OCI-LY7 (cell line): ENCODE results near the gene KCNK1. TPM values are rescaled to one million over a fixed set of nuclear protein-coding genes. Genes with fewer than 3 reads are reported as not detected.

Experiments
- BruUV-seq: library from RNA; stranded (reverse); fragments of 400-500 nt; replicated peaks from 2 replicates; lab custom pipeline; 2021; lab: Mats Ljungman, UMichigan
- CTCF ChIA-PET: fragments of 300-600 bp; sonication (Branson Sonifier 250); formaldehyde crosslinking; loops from one replicate; lab custom pipeline; 2022; ENCODE audit warnings: antibody characterized with exemption; ENCODE audit not compliant: unreplicated experiment; lab: Charles Lee
- POLR2A ChIA-PET: fragments of 300-600 bp; sonication (Branson Sonifier 250); formaldehyde crosslinking; loops from one replicate; lab custom pipeline; 2022; ENCODE audit warnings: antibody characterized with exemption; lab: Charles Lee
- DNase-seq: peaks from one replicate; pipeline ENCODE4 v3.0.0-alpha.2; 2015; ENCODE audit warnings: low spot score
- H2AFZ ChIP-seq: fragments of 200-600 bp; sonication (generic), shearing (Covaris generic); 2 replicates; pipeline ENCODE4 v1.6.1; 2014; ENCODE audit warnings: mild to moderate bottlenecking, antibody characterized with exemption, low read length, moderate library complexity
- H3K27ac ChIP-seq: fragments of 200-600 bp; sonication (generic); 2 replicates; pipeline ENCODE4 v1.5.1; 2014; ENCODE audit warnings: mixed run types, low read depth, mild to moderate bottlenecking, moderate library complexity, low read length, inconsistent platforms; ENCODE audit not compliant: poor library complexity, severe bottlenecking
- H3K36me3 ChIP-seq: fragments of 200-600 bp; sonication (generic); 2 replicates; pipeline ENCODE4 v1.6.1; 2014; ENCODE audit warnings: mild to moderate bottlenecking, antibody characterized with exemption, low read length, moderate library complexity, mixed read lengths; ENCODE audit not compliant: insufficient read depth
- H3K4me1 ChIP-seq: fragments of 200-600 bp; sonication (generic); 2 replicates; pipeline ENCODE4 v1.5.1; 2014; ENCODE audit warnings: mild to moderate bottlenecking, low read length; ENCODE audit not compliant: insufficient read depth, poor library complexity, severe bottlenecking
- H3K4me2 ChIP-seq: fragments of 200-600 bp; sonication (generic); 2 replicates; pipeline ENCODE4 v1.6.1; 2014; ENCODE audit warnings: mild to moderate bottlenecking, low read length
- H3K4me3 ChIP-seq: fragments of 200-600 bp; sonication (generic); 2 replicates; pipeline ENCODE4 v1.5.1; 2014; ENCODE audit warnings: mild to moderate bottlenecking, low read depth, low read length; ENCODE audit not compliant: poor library complexity, severe bottlenecking
- H3K79me2 ChIP-seq: fragments of 200-600 bp; sonication (generic); 2 replicates; pipeline ENCODE4 v1.6.1; 2016; ENCODE audit warnings: low read depth, mild to moderate bottlenecking, low read length, moderate library complexity, mixed read lengths; ENCODE audit not compliant: insufficient read depth
- H3K9me2 ChIP-seq: fragments of 200-600 bp; sonication (generic); 2 replicates; pipeline ENCODE4 v1.6.1; 2016; ENCODE audit warnings: mild to moderate bottlenecking, low read length, mixed read lengths; ENCODE audit not compliant: insufficient read depth
- H3K9me3 ChIP-seq: fragments of 200-600 bp; sonication (generic); 2 replicates; pipeline ENCODE4 v1.6.1; 2014; ENCODE audit warnings: mild to moderate bottlenecking, mixed run types, low read length, mixed read lengths
- H4K20me1 ChIP-seq: fragments of 200-600 bp; sonication (generic); 2 replicates; pipeline ENCODE4 v1.6.1; 2014; ENCODE audit warnings: mild to moderate bottlenecking, antibody characterized with exemption, low read length, moderate library complexity, mixed read lengths; ENCODE audit not compliant: insufficient read depth
- CTCF ChIP-seq: fragments of 200-600 bp; sonication (generic); conservative IDR thresholded peaks from 2 replicates; pipeline ENCODE4 v1.5.1; 2014; ENCODE audit warnings: mild to moderate bottlenecking, antibody characterized with exemption, low read length, moderate library complexity, mixed read lengths
- EZH2phosphoT487 ChIP-seq: fragments of 200-600 bp; sonication (generic); IDR thresholded peaks from 2 replicates; pipeline ENCODE4 v1.6.1; 2018; ENCODE audit warnings: low read depth, borderline replicate concordance, mild to moderate bottlenecking, mixed run types, antibody characterized with exemption, low read length, moderate library complexity, mixed read lengths
- intact Hi-C: fragments of 100-400 bp; cut with micrococcal nuclease; formaldehyde crosslinking; loops from one replicate; pipeline ENCODE4 v1.10.0; 2022; ENCODE audit not compliant: unreplicated experiment
- total RNA-seq, 2 experiments: library from RNA; depleted of rRNA in 1 of 2; stranded (reverse); fragments of >200 nt in 1 of 2; shearing (Covaris generic) in 1 of 2; gene quantifications; 2 replicates each; pipeline ENCODE4 v1.2.3, GENCODE V29; 2014 to 2022

The KCNK1 gene
- total RNA-seq, 2 experiments from 2014 or later, result not detected

- no peaks in the 10 kb centered on the region for H3K36me3 ChIP-seq
- DNase-seq, result no peak
- intact Hi-C loops, result no loop called here
- H3K9me3 ChIP-seq, result no peaks in the 10 kb centered on the region
- no peak overlapping the region for H2AFZ ChIP-seq
- TF ChIP-seq EZH2phosphoT487 (no peak), CTCF (no peak)
- H3K4me1 ChIP-seq, result no peaks in the 10 kb centered on the region
- no TSS peak for BruUV-seq
- no peak overlapping the region for H3K4me2 ChIP-seq
- no peak overlapping the region for H3K27ac ChIP-seq
- CTCF ChIA-PET, result no interaction called here
- H3K79me2 ChIP-seq, result no peaks in the 10 kb centered on the region
- no peaks in the 10 kb centered on the region for H4K20me1 ChIP-seq
- POLR2A ChIA-PET, result interaction anchor here (0.7 kb wide), 1 partner anchor 17 kb away, joined by 4 read pairs; no protein-coding TSS in a partner anchor
- H3K4me3 ChIP-seq, result no peak overlapping the region
- H3K9me2 ChIP-seq, result no peaks in the 10 kb centered on the region
Observed at GRCh38 chr1:233657466-233657865, 43.6 kb downstream of the KCNK1 start.

- H4K20me1 ChIP-seq, result no peaks in the 10 kb centered on the region
- no peak overlapping the region for H3K4me2 ChIP-seq
- H3K4me1 ChIP-seq, result no peaks in the 10 kb centered on the region
- no peak overlapping the region for H3K27ac ChIP-seq
- no peaks in the 10 kb centered on the region for H3K36me3 ChIP-seq
- POLR2A ChIA-PET, result interaction anchor here (1.4 kb wide), 1 partner anchor 35 kb away, joined by 5 read pairs; no protein-coding TSS in a partner anchor
- H2AFZ ChIP-seq, result no peak overlapping the region
- CTCF ChIA-PET, result no interaction called here
- no peak for DNase-seq
- no peaks in the 10 kb centered on the region for H3K9me3 ChIP-seq
- no peak overlapping the region for H3K4me3 ChIP-seq
- H3K79me2 ChIP-seq, result no peaks in the 10 kb centered on the region
- no peaks in the 10 kb centered on the region for H3K9me2 ChIP-seq
- intact Hi-C loops, result no loop called here
- no peak for TF ChIP-seq CTCF
- TF ChIP-seq EZH2phosphoT487, result no peak
- BruUV-seq, result no TSS peak
Observed at GRCh38 chr1:233659495-233659894, 45.6 kb downstream of the KCNK1 start.

GRCh38 chr1:233661376-233662159 is 47.7 kb downstream of the KCNK1 start:
- Histone ChIP-seq H3K4me3 (no peak overlapping the region), H4K20me1 (no peaks in the 10 kb centered on the region), H3K9me3 (no peaks in the 10 kb centered on the region), H3K36me3 (no peaks in the 10 kb centered on the region), H3K79me2 (no peaks in the 10 kb centered on the region), H3K4me2 (no peak overlapping the region), H3K27ac (no peak overlapping the region), H3K4me1 (no peaks in the 10 kb centered on the region), H3K9me2 (no peaks in the 10 kb centered on the region), H2AFZ (no peak overlapping the region)
- DNase-seq, result no peak
- no peak for TF ChIP-seq EZH2phosphoT487
- TF ChIP-seq CTCF, result no peak
- intact Hi-C loops, result no loop called here
- ChIA-PET POLR2A (no interaction called here), CTCF (no interaction called here)
- no TSS peak for BruUV-seq
